Tibial nerve (tissue), 4 donors: ENCODE data around the gene TMEM169. TPM values are rescaled to one million over a fixed set of nuclear protein-coding genes. Genes with fewer than 3 reads are reported as not detected.

Experiments used
- DNase-seq, 2 donors: peaks; one replicate each; pipeline ENCODE4 v3.0.0-alpha.2; 2019; ENCODE audit warnings: low spot score in 2 of 2
- H3K27ac ChIP-seq, 4 donors: fragments of 200-600 bp; sonication (generic) in 3 of 4; one replicate each; pipeline ENCODE4 v1.5.1; 2017 to 2019; ENCODE audit warnings: mild to moderate bottlenecking in 1 of 4
- H3K27me3 ChIP-seq, 2 donors: fragments of 200-600 bp; sonication (generic) in 1 of 2; one replicate each; pipeline versions ENCODE4 v1.5.1 to v1.6.0; 2017 to 2019
- H3K36me3 ChIP-seq, 3 donors: fragments of 200-600 bp; sonication (generic); one replicate each; pipeline ENCODE4 v1.5.1; 2018 to 2019
- H3K4me1 ChIP-seq, 4 donors: fragments of 200-600 bp; sonication (generic) in 3 of 4; one replicate each; pipeline ENCODE4 v1.5.1; 2017 to 2019
- H3K4me3 ChIP-seq, 4 donors: fragments of 200-600 bp; sonication (generic) in 3 of 4; one replicate each; pipeline ENCODE4 v1.5.1; 2017 to 2019; ENCODE audit warnings: mild to moderate bottlenecking in 1 of 4, moderate library complexity in 1 of 4
- H3K9me3 ChIP-seq, 4 donors: fragments of 200-600 bp; sonication (generic) in 3 of 4; one replicate each; pipeline ENCODE4 v1.5.1; 2017 to 2019
- EP300 ChIP-seq, 2 donors: sonication (generic); formaldehyde crosslinking; IDR thresholded peaks; one replicate each; pipeline ENCODE4 v1.6.1; 2017; ENCODE audit warnings: antibody characterized with exemption in 2 of 2, mild to moderate bottlenecking in 1 of 2
- POLR2A ChIP-seq, 2 donors: fragments of 450-650 bp; IDR thresholded peaks; one replicate each; pipeline ENCODE4 v1.6.1; 2017; ENCODE audit warnings: antibody characterized with exemption in 2 of 2, mild to moderate bottlenecking in 2 of 2, moderate library complexity in 2 of 2
- WGBS, 2 donors: methylation state at CpG; one replicate each; pipeline ENCODE4 v1.1.5; 2018; 5-methylcytosine and 5-hydroxymethylcytosine counted together
- total RNA-seq, 4 donors: library from RNA; depleted of rRNA; stranded (reverse); fragments of >200 nt; gene quantifications; one replicate each; pipeline ENCODE4 v1.1.0, GENCODE V29; 2016
- TF ChIP-seq, protein P1 (sequence below), 5 experiments: fragments of 200-600 bp in 3 of 5; fragments of 450-650 bp in 2 of 5; sonication (generic) in 3 of 5; IDR thresholded peaks; one replicate each; pipeline ENCODE4 v1.5.1; 2016 to 2019; ENCODE audit warnings: antibody characterized with exemption in 5 of 5, mild to moderate bottlenecking in 3 of 5, moderate library complexity in 2 of 5

TMEM169 gene
- total RNA-seq, 4 donors from 2014 or later = 0.59 to 2.8 (median 1.7) TPM

DNA sequence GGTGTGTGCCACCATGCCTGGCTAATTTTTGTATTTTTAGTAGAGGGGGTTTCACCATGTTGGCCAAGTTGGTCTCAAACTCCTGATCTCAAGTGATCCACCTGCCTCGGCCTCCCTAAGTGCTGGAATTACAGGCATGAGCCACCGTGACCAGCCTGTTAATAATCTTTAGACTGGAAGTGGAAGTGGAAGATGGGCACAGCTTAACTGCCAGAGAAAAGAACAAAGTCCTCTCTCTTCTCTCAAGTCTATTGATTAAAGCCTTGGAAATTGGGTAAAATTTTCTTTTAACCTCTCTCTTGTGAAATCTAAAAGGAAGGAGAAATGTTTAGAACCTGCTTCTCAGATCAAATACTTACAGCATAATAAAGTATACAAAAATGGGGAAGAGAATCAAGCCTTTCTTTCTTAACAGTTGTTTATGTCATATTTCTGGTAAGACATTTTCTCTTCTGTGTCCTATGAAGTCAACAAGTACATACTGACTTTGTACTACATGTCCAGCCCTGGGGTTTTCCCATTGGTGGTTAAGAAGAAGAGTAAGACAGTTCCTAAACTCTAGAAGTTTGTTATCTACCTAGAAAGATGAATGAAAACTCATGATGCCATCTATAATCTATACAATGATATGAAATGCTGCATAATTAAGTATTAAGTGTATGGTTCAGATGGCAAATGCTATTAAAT lies 4.6 kb downstream of the TMEM169 start:
- Histone ChIP-seq H3K27me3 (no peaks in the 10 kb centered on the region), H3K4me1 (peaks cover 0 to 14% (median 4%) of the 10 kb centered on the region in 4 donors), H3K9me3 (no peaks in the 10 kb centered on the region), H3K36me3 (no peaks in the 10 kb centered on the region), H3K4me3 (no peak overlapping the region), H3K27ac (no peak overlapping the region)
- TF ChIP-seq EP300 (IDR thresholded peaks at IDR 0.05) = no peak
- TF ChIP-seq POLR2A (IDR thresholded peaks at IDR 0.05) = no peak
- TF ChIP-seq, protein P1, sequence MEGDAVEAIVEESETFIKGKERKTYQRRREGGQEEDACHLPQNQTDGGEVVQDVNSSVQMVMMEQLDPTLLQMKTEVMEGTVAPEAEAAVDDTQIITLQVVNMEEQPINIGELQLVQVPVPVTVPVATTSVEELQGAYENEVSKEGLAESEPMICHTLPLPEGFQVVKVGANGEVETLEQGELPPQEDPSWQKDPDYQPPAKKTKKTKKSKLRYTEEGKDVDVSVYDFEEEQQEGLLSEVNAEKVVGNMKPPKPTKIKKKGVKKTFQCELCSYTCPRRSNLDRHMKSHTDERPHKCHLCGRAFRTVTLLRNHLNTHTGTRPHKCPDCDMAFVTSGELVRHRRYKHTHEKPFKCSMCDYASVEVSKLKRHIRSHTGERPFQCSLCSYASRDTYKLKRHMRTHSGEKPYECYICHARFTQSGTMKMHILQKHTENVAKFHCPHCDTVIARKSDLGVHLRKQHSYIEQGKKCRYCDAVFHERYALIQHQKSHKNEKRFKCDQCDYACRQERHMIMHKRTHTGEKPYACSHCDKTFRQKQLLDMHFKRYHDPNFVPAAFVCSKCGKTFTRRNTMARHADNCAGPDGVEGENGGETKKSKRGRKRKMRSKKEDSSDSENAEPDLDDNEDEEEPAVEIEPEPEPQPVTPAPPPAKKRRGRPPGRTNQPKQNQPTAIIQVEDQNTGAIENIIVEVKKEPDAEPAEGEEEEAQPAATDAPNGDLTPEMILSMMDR (IDR thresholded peaks at IDR 0.05) = no peak
- no peak for DNase-seq
- 78 to 81% methylated on average over 2 of the region's 2 CpGs for WGBS, 2 donors

DNA sequence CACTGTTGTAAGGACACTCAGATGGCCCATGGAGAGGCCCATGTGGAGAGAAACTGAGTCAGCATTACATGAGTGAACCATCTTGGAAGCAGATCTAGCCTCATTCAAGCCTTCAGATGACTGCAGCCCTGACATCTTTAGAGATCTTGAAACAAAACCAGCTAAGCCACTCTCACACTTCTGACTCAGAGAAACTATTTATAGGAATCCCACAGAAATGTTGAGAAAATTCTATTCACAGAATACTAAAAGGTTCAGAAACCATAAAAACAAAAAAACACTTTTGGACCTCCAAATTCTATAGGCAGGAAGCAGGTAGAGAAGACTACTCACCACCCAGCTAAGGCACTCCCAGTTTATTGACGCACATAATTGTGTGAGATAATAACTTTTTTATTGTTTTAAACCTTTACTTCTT lies 8.7 kb downstream of the TMEM169 start:
- TF ChIP-seq, protein P1 (IDR thresholded peaks at IDR 0.05) = no peak
- TF ChIP-seq EP300 (IDR thresholded peaks at IDR 0.05) (no peak), POLR2A (IDR thresholded peaks at IDR 0.05) (no peak)
- H3K27ac ChIP-seq = no peak overlapping the region
- WGBS, 2 donors = 95 to 97% methylated on average over 1 of the region's 1 CpG

GRCh38 chr2:216092646-216093045 lies 10.9 kb downstream of the TMEM169 start:
- Histone ChIP-seq H3K4me1 (no peaks in the 10 kb centered on the region), H3K9me3 (no peaks in the 10 kb centered on the region), H3K27me3 (no peaks in the 10 kb centered on the region), H3K4me3 (no peak overlapping the region), H3K27ac (no peak overlapping the region), H3K36me3 (peaks cover 0 to 7% (median 0%) of the 10 kb centered on the region in 3 donors)
- DNase-seq = no peak
- TF ChIP-seq POLR2A (IDR thresholded peaks at IDR 0.05) (no peak), EP300 (IDR thresholded peaks at IDR 0.05) (no peak)
- TF ChIP-seq, protein P1 (IDR thresholded peaks at IDR 0.05) = no peak
- WGBS, 2 donors = 76 to 82% methylated on average over 2 of the region's 2 CpGs

More for the DNA sequence above, 8.7 kb downstream of the TMEM169 start:
- Histone ChIP-seq H3K27me3 (no peaks in the 10 kb centered on the region), H3K4me3 (no peak overlapping the region), H3K4me1 (no peaks in the 10 kb centered on the region), H3K9me3 (no peaks in the 10 kb centered on the region), H3K36me3 (no peaks in the 10 kb centered on the region)
- DNase-seq = no peak

DNA sequence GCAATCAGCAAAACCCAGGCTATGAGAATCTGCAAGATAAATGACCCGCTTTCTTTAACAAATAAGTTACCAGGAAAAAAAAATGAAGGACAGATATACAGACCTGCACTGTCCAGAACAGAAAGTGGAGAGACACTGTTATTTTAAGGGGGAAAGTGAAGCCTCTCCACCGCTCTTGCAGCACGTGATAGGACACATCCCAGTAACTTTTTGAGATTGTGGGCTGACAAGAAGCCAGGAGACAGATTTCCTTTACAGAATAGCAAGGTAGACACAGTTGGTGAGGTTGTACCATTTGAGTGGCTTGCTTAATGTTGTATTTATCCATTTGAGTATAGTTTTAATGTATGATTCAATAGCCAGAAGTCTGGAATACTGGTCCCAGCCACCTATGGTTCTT lies 13.0 kb downstream of the TMEM169 start:
- WGBS, 2 donors = 87 to 93% methylated on average over 3 of the region's 3 CpGs

More for the DNA sequence above, 13.0 kb downstream of the TMEM169 start:
- Histone ChIP-seq H3K4me1 (no peaks in the 10 kb centered on the region), H3K36me3 (peaks cover 0 to 11% (median 0%) of the 10 kb centered on the region in 3 donors), H3K27me3 (no peaks in the 10 kb centered on the region), H3K4me3 (no peak overlapping the region), H3K9me3 (no peaks in the 10 kb centered on the region), H3K27ac (no peak overlapping the region)
- TF ChIP-seq POLR2A (IDR thresholded peaks at IDR 0.05) (no peak), EP300 (IDR thresholded peaks at IDR 0.05) (no peak)
- TF ChIP-seq, protein P1 (IDR thresholded peaks at IDR 0.05) = no peak
- no peak for DNase-seq
